Measurements from ENCODE around the gene SLC36A1.

- TF ChIP-seq CTCF (IDR thresholded peaks at IDR 0.05; ENCODE audit: borderline replicate concordance, extremely low read depth, low read length, poor library complexity, severe bottlenecking): no peak
- no peak for TF ChIP-seq EZH2 (IDR thresholded peaks at IDR 0.05; ENCODE audit: borderline replicate concordance, low read depth, low read length, severe bottlenecking)
Observed at GRCh38 chr5:151475388-151475787, 28.0 kb downstream of the SLC36A1 start.

All from DND-41 (cell line).